GM18873 (cell line): ENCODE results near the gene RASGRF1.
"Not testable (repeated sequence)": the region's sequence is repeated elsewhere in the genome, so short reads cannot be mapped to it uniquely, and the experiment has no call there.

Experiments
- ATAC-seq: cut with Tn5 transposase; IDR thresholded peaks from one replicate; pipeline ENCODE4 v1.9.1; 2021; ENCODE audit warnings: mild to moderate bottlenecking, moderate library complexity, moderate number of reproducible peaks; ENCODE audit not compliant: unreplicated experiment, low FRiP score

Gene RASGRF1

DNA sequence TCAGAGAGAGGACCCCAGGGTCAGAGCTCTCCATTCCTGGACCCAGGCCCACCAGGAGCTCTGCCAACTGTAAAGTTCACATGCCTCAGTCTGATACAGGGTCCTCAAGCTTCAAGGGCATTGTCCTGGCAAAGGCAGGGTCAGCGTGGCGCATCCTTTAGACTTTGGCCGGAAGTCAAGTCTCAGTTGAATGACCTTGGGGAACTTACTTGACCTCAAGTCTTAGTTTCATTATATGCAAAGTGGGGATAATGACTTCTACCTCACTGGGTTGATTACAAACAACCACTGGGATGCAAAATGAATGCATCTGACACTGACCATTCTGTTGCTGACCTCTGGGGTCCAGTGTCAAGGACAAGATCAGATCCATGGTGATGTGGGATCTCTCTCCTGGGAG, 75.2 kb downstream of the RASGRF1 start:
- ATAC-seq, result peak; percentile 64

DNA sequence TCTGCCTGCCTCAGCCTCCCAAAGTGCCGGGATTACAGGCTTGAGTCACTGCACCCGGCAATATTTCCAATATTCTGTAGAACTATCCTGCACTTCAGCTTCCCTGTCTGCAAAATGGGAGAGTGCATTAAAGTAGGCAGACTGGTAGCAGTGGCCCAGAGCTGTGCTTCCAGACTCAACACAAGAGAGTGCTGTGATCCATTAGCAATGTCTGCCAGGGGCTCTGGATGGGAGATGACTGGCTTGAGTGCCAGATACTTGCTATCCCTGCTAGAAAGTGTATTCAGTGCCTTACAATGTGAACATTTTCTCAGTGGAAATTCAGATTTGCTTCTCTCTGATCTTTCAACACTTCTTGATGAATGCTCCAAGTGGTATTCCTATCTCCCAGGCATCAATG, 80.3 kb downstream of the RASGRF1 start:
- ATAC-seq, result no peak

DNA sequence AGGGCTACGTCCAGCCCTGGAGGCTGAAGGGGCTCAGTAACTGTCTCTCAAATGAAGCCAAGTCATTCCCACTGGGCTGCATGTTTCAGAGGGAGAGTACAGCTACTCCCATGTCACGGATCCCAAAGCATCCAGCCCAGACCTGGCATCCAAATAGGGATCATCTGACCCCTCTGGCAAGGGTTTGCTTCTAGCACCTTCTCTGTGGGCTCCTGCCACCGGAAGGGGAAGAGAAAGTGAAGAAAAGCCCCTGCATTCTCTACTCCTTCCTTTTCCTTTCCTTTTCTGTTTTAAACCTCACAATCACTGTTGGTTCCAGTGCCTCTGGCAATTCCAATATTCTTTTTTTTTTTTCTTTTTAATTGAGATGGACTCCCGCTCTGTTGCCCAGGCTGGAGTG, 81.2 kb downstream of the RASGRF1 start:
- no peak for ATAC-seq

DNA sequence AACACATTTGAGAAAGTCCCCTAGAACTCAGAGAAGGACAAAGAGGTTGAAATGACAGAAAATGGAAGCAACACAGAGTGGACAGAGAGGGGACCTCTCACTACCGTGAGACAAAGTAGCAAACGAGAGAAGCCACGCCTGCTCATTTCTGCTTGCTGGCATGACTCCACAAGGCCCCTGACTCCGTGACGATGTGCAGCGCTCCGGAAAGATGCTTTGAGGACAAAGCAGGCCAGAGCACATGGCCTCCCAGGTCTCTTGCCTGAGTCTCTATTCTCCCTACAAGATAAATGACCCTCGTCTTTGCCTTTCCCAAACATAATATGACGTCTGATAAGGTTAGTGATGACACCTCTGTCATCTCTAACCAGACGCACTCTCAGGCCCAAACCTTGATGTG, 81.9 kb downstream of the RASGRF1 start:
- ATAC-seq, result no peak

DNA sequence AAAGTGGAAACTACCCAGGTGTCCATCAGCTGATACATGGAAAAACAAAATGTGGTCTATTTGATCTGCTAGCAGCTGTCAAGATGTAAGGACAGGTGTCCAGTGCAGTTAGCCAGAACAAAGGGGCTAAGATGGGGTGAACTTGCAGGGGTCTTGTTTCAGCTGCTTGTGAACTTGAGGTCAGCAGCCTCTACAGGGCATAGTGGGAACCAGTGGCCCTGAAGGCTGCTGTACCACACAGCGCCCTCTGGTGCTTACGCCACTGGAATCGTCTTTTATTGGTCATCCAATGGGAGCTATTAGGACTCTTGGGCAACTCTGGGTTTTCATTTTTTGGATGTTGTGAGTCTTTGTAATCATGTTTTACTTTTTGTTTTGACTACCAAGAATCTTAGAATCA, 83.5 kb downstream of the RASGRF1 start:
- no peak for ATAC-seq

DNA sequence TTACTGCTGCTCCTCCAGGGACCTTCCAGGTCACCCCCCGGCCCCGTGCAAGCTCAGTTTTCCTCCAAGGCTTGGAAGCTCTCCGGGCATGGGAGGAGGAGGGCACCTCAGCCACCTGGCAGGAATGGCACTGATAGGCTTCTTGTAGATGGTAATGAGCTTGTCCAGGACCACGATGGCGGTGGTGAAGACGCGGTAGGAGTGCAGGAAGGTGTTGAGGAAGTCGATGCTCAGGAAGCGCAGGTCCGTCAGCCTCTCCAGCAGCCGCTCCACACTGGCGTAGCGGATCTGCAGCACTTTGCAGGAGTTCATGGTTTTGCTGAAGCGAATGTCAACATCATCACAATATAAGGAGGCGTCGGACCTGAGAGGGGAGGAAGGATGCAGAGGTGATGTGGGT, 84.5 kb downstream of the RASGRF1 start:
- ATAC-seq, result no peak

DNA sequence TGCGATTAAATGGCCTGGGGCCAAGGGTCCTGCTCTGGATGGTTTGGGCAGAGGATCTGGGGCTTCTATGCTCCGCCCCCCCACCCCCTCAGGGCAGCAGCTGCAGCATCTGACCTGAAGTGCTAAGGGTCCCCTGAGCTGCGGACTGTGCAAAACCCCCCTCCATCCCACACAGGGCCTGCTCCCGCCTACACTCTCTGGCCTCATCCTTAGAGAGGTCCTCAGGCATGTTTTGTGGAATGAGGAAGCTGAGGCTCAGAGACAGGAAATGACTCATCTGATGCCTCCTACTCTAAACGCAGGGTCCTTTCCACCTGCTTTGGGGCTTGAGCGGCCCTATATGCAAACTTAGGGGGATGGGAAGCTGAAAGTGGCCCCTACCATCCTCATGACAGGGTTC, 86.2 kb downstream of the RASGRF1 start:
- peak; percentile 79 for ATAC-seq

DNA sequence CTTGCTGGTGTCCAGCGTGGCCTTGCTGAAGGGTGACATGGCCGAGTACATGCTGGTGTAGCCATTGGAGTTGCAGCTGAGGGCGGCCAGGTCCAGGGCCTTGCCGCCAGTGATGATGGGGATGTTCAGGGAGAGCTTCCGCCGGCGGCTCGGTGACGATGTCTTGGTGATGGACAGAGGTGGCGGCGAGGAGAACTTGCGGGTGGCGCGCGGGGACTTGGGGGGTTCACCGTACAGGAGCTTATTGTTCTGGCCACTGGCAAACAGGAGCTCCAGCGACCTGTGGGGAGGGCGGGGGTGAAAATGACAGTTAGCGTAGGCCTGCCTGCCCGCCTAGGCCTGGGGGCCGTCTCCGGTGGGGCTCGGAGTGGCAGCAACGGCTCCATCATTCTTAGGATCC, 86.7 kb downstream of the RASGRF1 start:
- no peak for ATAC-seq

DNA sequence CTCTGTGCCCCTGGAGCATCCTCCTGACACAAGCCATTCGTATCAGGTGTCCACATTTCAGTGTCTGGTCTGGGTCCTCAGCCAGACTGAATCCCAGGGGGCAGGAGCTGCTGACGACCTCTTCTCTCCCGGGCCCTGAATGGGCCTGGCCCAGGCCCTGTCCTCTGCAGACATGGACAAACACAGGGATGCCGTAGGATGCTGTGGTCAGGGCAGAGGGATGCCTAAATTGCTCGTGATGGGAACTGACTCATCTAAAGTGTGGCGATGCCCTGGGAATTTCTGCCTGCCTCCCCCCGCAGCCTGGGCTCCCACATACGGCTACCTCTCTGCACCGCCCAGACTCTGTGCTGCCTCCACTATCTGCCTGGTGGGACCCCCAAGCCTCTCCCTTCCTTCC, 87.3 kb downstream of the RASGRF1 start:
- no peak for ATAC-seq

DNA sequence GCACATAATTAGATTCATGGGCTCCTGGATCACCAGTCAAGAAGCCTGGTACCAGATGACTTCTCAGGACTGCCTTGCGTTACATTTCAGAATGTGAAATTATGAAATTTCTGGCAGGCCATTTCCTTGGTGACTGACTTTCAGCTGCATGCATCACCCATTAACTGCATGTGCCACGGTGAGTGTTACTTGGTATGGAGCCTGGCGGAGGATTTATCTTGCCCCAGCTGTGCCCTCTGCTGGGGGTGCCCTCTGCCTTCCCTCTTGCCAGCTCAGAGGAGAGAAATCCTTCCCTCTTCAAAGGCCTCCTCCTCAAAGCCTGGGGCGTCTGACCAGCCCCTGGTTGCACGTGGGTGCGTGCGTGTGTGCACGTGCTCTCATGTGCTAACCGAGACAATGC, 88.0 kb downstream of the RASGRF1 start:
- no peak for ATAC-seq

DNA sequence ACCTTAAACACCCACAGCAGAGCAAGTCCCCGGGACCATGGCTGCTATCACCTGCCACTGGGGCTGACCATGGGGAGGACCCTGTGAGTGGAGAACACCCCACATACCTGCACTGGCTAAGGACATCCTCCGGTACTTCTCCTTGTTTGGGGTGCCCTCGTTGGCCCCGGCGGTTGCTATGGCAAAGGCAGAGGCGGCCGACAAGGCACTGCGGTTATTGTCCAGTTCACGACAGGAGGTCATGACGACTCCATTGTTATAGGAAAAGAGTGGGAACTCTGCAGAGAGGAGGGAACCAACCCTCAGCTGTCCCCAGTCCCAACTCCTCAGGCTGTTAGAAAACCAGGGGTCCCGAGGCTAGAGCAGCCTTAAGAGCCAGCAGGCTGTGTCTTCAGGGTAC, 90.9 kb downstream of the RASGRF1 start:
- no peak for ATAC-seq

DNA sequence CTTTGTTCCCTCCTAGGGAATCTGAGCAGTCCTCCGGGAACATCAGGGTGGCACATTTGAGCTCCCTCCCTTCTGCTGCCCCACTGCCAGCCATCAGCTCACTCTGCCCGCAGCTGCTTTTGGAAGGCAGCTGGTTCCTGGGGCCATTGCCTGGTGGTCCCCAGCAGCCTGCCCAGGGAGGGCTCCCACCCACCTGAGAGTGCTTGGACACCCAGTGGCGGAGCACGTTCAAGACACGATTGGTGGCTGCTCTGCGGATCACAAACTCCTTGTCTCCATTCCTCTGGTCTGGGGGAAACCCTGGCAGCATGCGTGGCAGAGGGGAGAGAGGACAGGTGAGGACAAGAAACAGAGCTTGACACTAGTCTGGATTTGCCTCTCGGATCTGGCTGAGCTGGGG, 92.1 kb downstream of the RASGRF1 start:
- ATAC-seq, result no peak

DNA sequence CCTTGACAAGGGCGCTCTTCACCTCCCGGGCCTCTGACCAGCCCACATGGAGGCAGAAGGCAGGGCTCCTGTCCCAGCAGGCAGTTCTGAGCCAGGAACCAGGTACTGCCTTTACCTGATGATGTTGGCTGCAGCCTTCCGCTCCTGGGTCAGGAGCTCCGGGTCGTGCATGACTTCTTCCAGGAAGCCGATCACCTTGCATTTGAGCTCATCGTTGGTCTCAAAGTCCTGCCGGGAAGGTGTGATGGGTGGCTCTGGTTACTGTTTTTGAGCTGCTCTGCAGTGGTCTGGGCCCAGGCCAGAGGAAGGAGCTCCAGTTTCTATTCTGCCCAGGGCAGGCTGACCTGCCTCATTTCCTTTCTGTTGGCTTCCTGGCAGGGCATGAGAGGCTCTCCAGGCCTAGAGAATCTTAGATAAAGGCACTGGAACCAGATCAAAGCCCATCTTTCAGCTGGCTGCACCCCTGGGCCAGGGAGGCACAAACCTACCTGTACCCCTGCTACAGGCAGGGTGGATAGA, 92.5 kb downstream of the RASGRF1 start:
- no peak for ATAC-seq

DNA sequence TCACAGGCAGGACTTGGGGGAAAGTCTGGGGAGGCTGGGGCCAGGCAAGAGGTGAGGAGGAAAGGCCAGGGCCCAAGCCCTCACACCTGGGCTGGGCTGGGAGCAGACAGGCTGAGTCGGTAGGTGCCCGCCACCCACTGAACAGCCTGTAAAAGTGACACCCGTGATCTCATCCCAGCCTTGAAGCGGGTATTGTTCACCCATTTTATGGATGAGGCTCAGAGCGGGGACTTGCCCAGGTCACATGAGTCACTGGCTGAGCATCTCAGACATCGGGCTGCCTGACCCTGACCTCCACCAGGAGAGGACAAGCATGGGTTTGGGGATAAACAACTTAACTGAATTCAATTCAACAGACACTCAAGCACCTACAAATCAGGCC, 93.7 kb downstream of the RASGRF1 start:
- ATAC-seq, result no peak

DNA sequence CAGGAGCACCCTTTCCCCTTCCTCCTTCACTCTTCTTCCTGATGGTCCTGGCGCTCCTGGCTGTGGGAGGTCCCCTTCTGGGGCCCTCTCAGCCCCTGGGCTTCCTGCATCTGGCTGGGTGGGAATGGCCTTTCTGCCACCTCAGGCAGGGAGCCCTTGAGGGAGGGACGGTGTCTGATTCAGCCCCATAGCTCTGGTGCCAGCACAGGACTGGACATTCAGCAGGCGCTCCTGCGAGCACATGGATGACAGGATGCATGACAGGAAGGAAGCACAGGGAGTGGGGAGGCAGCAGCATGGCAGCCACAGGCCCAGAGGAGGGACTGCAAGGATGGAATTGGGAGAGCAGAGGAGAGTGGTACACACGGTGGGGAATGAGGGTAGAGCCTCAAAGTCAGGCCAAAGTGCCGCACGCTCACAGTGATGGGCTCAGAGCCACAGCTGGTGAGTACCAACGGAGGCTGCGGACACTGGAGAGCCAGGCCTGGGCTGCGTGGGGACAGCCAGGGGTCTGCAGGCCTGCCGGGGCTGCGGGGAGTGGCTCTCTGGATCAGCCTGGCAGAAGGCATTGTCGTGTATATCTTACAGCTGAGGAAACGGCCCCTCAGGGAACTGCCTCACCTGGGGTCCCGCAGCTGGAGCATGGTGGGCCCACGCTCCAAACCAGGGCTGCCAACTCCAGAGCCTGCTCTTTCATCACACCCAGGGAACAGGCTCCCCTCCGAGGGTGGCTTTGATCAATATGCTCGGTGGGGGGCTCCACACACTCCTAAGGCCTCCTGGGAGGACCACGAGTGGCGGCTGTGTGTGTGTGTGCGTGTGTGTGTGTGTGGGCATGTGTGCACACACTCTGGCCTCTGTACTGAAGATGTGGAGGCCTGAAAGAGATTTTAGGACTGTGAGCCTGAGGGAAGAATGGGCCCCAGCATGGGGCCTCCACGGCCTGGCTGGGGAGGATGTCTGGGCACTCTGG, 94.4 kb downstream of the RASGRF1 start:
- ATAC-seq, result no peak

DNA sequence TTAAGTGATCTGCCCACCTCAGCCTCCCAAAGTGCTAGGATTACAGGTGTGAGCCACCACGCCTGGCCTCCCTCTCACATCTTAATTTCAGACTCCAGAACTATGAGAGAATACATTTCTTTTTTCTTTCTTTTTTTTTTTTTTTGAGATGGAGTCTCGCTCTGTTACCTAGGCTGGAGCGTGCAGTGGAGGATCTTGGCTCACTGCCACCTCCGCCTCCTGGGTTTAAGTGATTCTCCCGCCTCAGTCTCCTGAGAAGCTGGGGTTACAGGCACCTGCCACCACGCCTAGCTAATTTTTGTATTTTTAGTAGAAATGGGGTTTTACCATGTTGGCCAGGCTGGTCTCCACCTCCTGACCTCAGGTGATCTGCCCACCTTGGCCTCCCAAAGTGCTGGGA, 95.4 kb downstream of the RASGRF1 start:
- not testable (repeated sequence) for ATAC-seq

DNA sequence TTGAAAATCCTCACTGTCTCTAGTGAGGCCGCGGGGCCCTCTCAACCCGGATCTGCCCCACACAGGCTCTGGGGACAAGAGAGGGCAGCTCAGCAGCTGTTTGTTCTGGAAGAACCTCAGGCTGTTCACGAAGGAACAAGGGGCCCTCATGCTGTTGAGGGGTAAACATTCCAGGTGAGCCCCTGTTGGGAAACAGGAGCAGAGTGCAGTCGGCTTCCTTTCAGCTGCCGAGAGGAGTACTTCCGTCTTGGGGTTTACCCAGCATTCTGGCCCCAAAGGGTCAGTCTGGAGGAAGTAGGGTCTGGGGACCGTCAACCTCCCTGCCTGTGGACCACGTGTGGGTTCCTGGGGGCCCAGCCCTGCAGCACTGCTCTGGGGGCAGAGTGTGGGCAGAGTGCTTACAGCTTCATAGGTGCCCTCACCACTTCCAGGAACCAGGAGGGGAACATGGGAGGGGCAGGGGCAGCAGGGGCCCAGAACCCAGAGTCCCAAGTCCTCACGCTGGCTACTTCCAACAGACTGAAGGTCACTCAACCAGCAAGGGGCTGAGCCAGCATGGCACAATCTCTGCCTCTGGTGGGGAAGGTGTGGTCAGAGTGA, 96.5 kb downstream of the RASGRF1 start:
- no peak for ATAC-seq

DNA sequence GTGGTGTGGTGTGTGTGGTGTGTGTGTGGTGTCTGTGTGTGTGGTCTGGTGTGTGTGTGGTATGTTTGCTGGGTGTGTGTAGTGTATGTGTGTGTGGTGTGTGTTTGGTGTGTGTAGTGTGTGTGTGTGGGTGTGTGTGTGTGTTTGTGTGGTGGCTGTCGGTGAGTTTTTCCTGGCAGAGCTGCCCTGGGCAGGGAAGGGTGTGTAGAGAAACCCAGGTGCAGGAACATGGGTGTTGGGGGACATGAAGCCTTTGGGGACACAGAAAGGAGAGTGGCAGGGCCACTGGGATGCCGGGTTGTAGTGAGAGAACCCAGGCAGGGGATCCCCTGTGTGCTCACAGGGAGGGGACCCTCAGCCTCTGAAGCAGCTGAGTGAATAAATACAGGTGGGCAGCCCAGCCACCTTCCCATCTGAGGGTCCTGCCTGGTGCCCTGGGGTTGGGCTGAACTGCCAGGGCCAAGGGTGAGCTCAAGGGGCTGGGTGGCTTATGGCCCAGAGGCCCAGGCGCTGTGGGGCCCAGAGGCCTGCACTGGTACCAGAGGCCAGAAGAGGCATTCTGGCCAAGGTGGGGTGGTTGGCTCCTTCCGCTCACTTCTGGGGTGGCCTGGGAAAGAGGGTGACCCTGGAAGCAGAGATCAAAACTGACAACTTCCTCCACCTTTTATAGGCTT, 97.2 kb downstream of the RASGRF1 start:
- ATAC-seq, result no peak

DNA sequence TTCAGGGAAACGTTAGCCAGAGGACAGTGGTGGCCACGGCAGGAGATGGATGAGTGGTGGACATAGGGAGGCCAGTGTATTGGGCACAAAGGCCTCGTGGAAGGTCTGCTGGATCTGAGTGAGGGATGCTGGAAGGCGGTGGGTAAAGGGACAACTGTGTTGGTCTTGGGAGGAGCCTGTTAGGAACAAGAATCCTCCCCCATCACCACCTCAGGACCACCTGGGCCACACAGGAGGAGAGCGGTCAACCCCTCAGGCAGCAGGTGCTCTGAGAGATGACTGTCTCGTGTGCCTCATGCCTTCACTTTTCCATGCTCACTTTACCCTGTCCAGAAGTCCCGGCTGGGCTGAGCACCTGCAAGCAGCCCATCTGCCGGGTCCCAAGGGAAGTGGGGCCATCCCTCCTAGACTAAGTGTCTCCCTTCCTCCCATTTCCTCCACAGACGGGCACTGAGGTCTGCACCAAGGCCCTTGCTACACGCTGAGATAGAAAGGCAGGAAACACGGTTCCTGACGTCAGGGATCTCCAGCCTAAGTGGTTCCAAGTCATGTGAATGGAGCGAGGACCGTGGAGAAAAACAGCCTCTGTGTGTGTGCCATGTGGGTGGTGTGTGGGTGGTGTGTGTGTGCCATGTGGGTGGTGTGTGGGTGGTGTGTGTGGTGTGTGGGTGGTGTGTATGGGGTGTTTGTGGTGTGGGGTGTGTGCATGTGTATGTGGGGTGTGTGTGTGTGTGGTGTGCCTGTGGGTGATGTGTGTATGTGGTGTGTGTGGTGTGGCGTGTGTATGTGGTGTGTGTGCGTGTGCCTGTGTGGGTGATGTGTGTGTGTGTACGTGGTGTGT, 97.9 kb downstream of the RASGRF1 start:
- no peak for ATAC-seq

DNA sequence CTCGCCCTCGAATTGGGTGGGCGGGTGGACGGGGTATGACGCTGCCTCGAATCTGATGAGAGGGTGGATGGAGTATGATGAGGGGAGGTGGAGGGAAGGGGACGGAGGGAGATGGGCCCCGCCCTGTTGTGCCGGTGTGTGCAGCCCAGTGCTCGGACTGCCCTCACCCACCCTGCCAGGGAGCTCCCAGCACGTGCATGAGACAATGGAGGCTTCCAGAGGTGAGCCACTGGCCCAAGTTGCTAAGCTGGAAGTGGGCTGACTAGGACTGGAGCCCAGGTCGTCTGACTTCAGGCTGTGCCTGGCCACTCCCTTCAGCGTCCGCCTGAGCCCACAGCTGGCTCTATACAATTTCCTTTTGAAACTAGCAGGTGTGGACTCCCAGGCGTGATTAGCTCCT, 98.7 kb downstream of the RASGRF1 start:
- ATAC-seq, result no peak
